Trophoblast cell (in vitro differentiated cells and primary cell): ENCODE measurements around the gene GSTA1.
"Not testable (repeated sequence)": the region's sequence is repeated elsewhere in the genome, so short reads cannot be mapped to it uniquely, and the experiment has no call there.

Experiments
- DNase-seq, 2 donors: peaks; one replicate each; pipeline ENCODE4 v3.0.0-alpha.2; 2016
- H2AFZ ChIP-seq: 2 replicates; pipeline ENCODE4 v1.6.1; 2013; ENCODE audit warnings: low read length, moderate library complexity, mild to moderate bottlenecking; ENCODE audit not compliant: insufficient read depth, poor library complexity
- H2AK5ac ChIP-seq: 2 replicates; pipeline ENCODE4 v1.6.1; 2013; ENCODE audit warnings: mild to moderate bottlenecking, low read length
- H2BK120ac ChIP-seq: 2 replicates; pipeline ENCODE4 v1.6.1; 2013; ENCODE audit warnings: low read length, mild to moderate bottlenecking, moderate library complexity; ENCODE audit not compliant: insufficient read depth, poor library complexity
- H2BK12ac ChIP-seq: 2 replicates; pipeline ENCODE4 v1.6.1; 2013; ENCODE audit warnings: mild to moderate bottlenecking, low read length, moderate library complexity
- H2BK5ac ChIP-seq: 2 replicates; pipeline ENCODE4 v1.6.1; 2013; ENCODE audit warnings: low read length, low read depth, moderate library complexity, mild to moderate bottlenecking; ENCODE audit not compliant: poor library complexity
- H3K14ac ChIP-seq: 2 replicates; pipeline ENCODE4 v1.6.1; 2013; ENCODE audit warnings: mild to moderate bottlenecking, low read length
- H3K18ac ChIP-seq: 2 replicates; pipeline ENCODE4 v1.6.1; 2013; ENCODE audit warnings: mild to moderate bottlenecking, low read length
- H3K23ac ChIP-seq: 2 replicates; pipeline ENCODE4 v1.6.1; 2013; ENCODE audit warnings: low read length
- H3K27ac ChIP-seq: 2 replicates; pipeline ENCODE4 v1.5.1; 2013; ENCODE audit warnings: low read depth, mild to moderate bottlenecking, inconsistent platforms, low read length, moderate library complexity
- H3K27me3 ChIP-seq: 2 replicates; pipeline ENCODE4 v1.6.1; 2013; ENCODE audit warnings: inconsistent platforms, mild to moderate bottlenecking, low read length, moderate library complexity; ENCODE audit not compliant: insufficient read depth
- H3K36me3 ChIP-seq, 2 experiments: 1 replicate in 1 of 2; 2 replicates in 1 of 2; pipeline ENCODE4 v1.6.1; 2013; ENCODE audit warnings: low read length in 2 of 2, mild to moderate bottlenecking in 2 of 2, moderate library complexity in 1 of 2; ENCODE audit not compliant: insufficient read depth in 2 of 2, control insufficient read depth in 1 of 2
- H3K4ac ChIP-seq: 2 replicates; pipeline ENCODE4 v1.6.1; 2013; ENCODE audit warnings: low read depth, mild to moderate bottlenecking, low read length, moderate library complexity
- H3K4me1 ChIP-seq, 2 experiments: 1 replicate in 1 of 2; 2 replicates in 1 of 2; pipeline ENCODE4 v1.6.1; 2013; ENCODE audit warnings: low read length in 2 of 2, mild to moderate bottlenecking in 2 of 2, moderate library complexity in 1 of 2; ENCODE audit not compliant: insufficient read depth in 2 of 2, control insufficient read depth in 1 of 2
- H3K4me2 ChIP-seq: 2 replicates; pipeline ENCODE4 v1.6.1; 2013; ENCODE audit warnings: inconsistent platforms, mild to moderate bottlenecking, low read length, moderate library complexity
- H3K4me3 ChIP-seq: 2 replicates; pipeline ENCODE4 v1.5.1; 2013; ENCODE audit warnings: mild to moderate bottlenecking, low read depth, low read length, inconsistent platforms
- H3K79me1 ChIP-seq: one replicate; pipeline ENCODE4 v1.6.1; 2013; ENCODE audit warnings: low read length
- H3K79me2 ChIP-seq: 2 replicates; pipeline ENCODE4 v1.6.1; 2013; ENCODE audit warnings: low read length, mild to moderate bottlenecking; ENCODE audit not compliant: control insufficient read depth, insufficient read depth, poor library complexity
- H3K9ac ChIP-seq: 2 replicates; pipeline ENCODE4 v1.6.1; 2013; ENCODE audit warnings: mild to moderate bottlenecking, low read length
- H3K9me3 ChIP-seq: 2 replicates; pipeline ENCODE4 v1.6.1; 2013; ENCODE audit warnings: low read depth, mild to moderate bottlenecking, control low read depth, inconsistent platforms, low read length; ENCODE audit not compliant: insufficient read depth
- H4K12ac ChIP-seq: 2 replicates; pipeline ENCODE4 v1.6.1; 2013; ENCODE audit warnings: low read depth, mild to moderate bottlenecking, low read length, moderate library complexity
- H4K8ac ChIP-seq: 2 replicates; pipeline ENCODE4 v1.6.1; 2013; ENCODE audit warnings: low read depth, mild to moderate bottlenecking, low read length, moderate library complexity
- H4K91ac ChIP-seq: one replicate; pipeline ENCODE4 v1.6.1; 2013; ENCODE audit warnings: low read depth, mild to moderate bottlenecking, low read length, moderate library complexity
- WGBS: extraction: QIAGEN DNeasy Blood & Tissue Kit; methylation state at CpG from one replicate; pipeline ENCODE4 v1.1.7; 2013; ENCODE audit warnings: missing lambda C conversion rate; ENCODE audit not compliant: insufficient read length, insufficient coverage; ENCODE audit errors: extremely low coverage; 5-methylcytosine and 5-hydroxymethylcytosine counted together

GSTA1 gene

GRCh38 chr6:52840763-52841585 is 37.4 kb upstream of the GSTA1 start, which contains the start of gene GSTA5:
TSS of gene GSTA5 (minus strand) at chr6:52840813.
- no peak within 1 kb of the TSS for H3K14ac ChIP-seq
- H3K4me1 ChIP-seq, result peaks cover 0 to 3% of the 10 kb centered on the region in 2 experiments
- no peak within 1 kb of the TSS for H4K12ac ChIP-seq
- no peak within 1 kb of the TSS for H2AK5ac ChIP-seq
- DNase-seq, result no peak
- no peak within 1 kb of the TSS for H3K4me2 ChIP-seq
- no peaks in the 10 kb centered on the region for H3K79me2 ChIP-seq
- H3K18ac ChIP-seq, result no peak within 1 kb of the TSS
- no peak within 1 kb of the TSS for H3K23ac ChIP-seq
- no peak within 1 kb of the TSS for H3K4ac ChIP-seq
- H3K4me3 ChIP-seq, result no peak within 1 kb of the TSS
- no peak within 1 kb of the TSS for H2BK5ac ChIP-seq
- WGBS, result no CpG with 5 or more reads among the region's 5 CpGs
- H3K9ac ChIP-seq, result no peak within 1 kb of the TSS
- no peak within 1 kb of the TSS for H4K91ac ChIP-seq
- no peaks in the 10 kb centered on the region for H3K27me3 ChIP-seq
- H3K9me3 ChIP-seq, result no peaks in the 10 kb centered on the region
- H3K79me1 ChIP-seq, result no peaks in the 10 kb centered on the region
- H2BK120ac ChIP-seq, result no peak within 1 kb of the TSS
- H2AFZ ChIP-seq, result no peak within 1 kb of the TSS
- H3K27ac ChIP-seq, result no peak within 1 kb of the TSS
- no peak within 1 kb of the TSS for H4K8ac ChIP-seq
- no peaks in the 10 kb centered on the region for H3K36me3 ChIP-seq
- H2BK12ac ChIP-seq, result no peak within 1 kb of the TSS

- Histone ChIP-seq H3K27ac (no peak overlapping the region), H2BK12ac (no peak overlapping the region), H3K27me3 (no peaks in the 10 kb centered on the region), H3K4me1 (peaks cover 0 to 3% of the 10 kb centered on the region in 2 experiments), H3K79me2 (no peaks in the 10 kb centered on the region), H3K23ac (no peak overlapping the region), H3K18ac (no peak overlapping the region), H2BK5ac (no peak overlapping the region), H3K4me2 (no peak overlapping the region), H4K91ac (no peak overlapping the region), H4K12ac (no peak overlapping the region), H3K4me3 (no peak overlapping the region), H3K79me1 (no peaks in the 10 kb centered on the region), H2AK5ac (no peak overlapping the region), H2BK120ac (no peak overlapping the region), H3K4ac (no peak overlapping the region), H3K36me3 (no peaks in the 10 kb centered on the region), H3K9ac (no peak overlapping the region), H3K9me3 (no peaks in the 10 kb centered on the region), H2AFZ (no peak overlapping the region), H4K8ac (no peak overlapping the region), H3K14ac (no peak overlapping the region)
- peak; percentile 86 to 95 for DNase-seq
- no CpG with 5 or more reads among the region's 20 CpGs for WGBS
Measured at GRCh38 chr6:52839124-52840055, 35.8 kb upstream of the GSTA1 start.

- Histone ChIP-seq H2BK120ac (no peak overlapping the region), H3K4ac (no peak overlapping the region), H3K9ac (no peak overlapping the region), H3K27me3 (no peaks in the 10 kb centered on the region), H3K27ac (no peak overlapping the region), H2BK5ac (no peak overlapping the region), H3K36me3 (no peaks in the 10 kb centered on the region), H3K4me1 (peaks cover 0 to 3% of the 10 kb centered on the region in 2 experiments), H3K9me3 (no peaks in the 10 kb centered on the region), H3K4me2 (no peak overlapping the region), H3K79me1 (no peaks in the 10 kb centered on the region), H3K79me2 (no peaks in the 10 kb centered on the region), H4K12ac (no peak overlapping the region), H4K91ac (no peak overlapping the region), H3K18ac (no peak overlapping the region), H2BK12ac (no peak overlapping the region), H2AK5ac (no peak overlapping the region), H2AFZ (no peak overlapping the region), H4K8ac (no peak overlapping the region), H3K4me3 (no peak overlapping the region), H3K14ac (no peak overlapping the region), H3K23ac (no peak overlapping the region)
- DNase-seq, result no peak
- WGBS, result no CpG with 5 or more reads among the region's 1 CpG
Measured at GRCh38 chr6:52834481-52834880, 30.9 kb upstream of the GSTA1 start.

- H3K4me2 ChIP-seq, H3K9me3 ChIP-seq, H3K27ac ChIP-seq, H4K12ac ChIP-seq, H3K79me2 ChIP-seq, H4K8ac ChIP-seq, H2AK5ac ChIP-seq, H4K91ac ChIP-seq, H3K4me1 ChIP-seq, H3K27me3 ChIP-seq, H3K36me3 ChIP-seq, H3K9ac ChIP-seq, H2BK5ac ChIP-seq, H2BK120ac ChIP-seq, H2BK12ac ChIP-seq, H2AFZ ChIP-seq, H3K4me3 ChIP-seq, H3K4ac ChIP-seq, H3K18ac ChIP-seq, H3K23ac ChIP-seq, H3K14ac ChIP-seq, H3K79me1 ChIP-seq: not testable (repeated sequence)
- DNase-seq, result peak in 1 of 2 donors; percentile 8
- no CpG with 5 or more reads among the region's 4 CpGs for WGBS
Measured at GRCh38 chr6:52830869-52831268, 27.3 kb upstream of the GSTA1 start.
